ENCODE data around the gene LRBA.

LRBA gene

GRCh38 chr4:150218447-150218846 lies 796.6 kb downstream of the LRBA start:
- Mint-ChIP-seq H3K4me1 (no peaks in the 10 kb centered on the region), H3K9me3 (no peaks in the 10 kb centered on the region), H3K4me3 (no peak overlapping the region), H3K27me3 (no peaks in the 10 kb centered on the region), H3K27ac (no peak overlapping the region)
- no peak for DNase-seq
- no peak for ATAC-seq

- Mint-ChIP-seq H3K27me3 (no peaks in the 10 kb centered on the region), H3K9me3 (no peaks in the 10 kb centered on the region), H3K4me3 (no peak overlapping the region), H3K27ac (no peak overlapping the region), H3K4me1 (no peaks in the 10 kb centered on the region)
- no peak for ATAC-seq
- no peak for DNase-seq
Observed at GRCh38 chr4:150217808-150218207, 797.3 kb downstream of the LRBA start.

- Mint-ChIP-seq H3K27me3 (peaks cover 1% of the 10 kb centered on the region), H3K9me3 (no peaks in the 10 kb centered on the region), H3K4me1 (no peaks in the 10 kb centered on the region), H3K4me3 (no peak overlapping the region), H3K27ac (no peak overlapping the region)
- ATAC-seq (no peak), DNase-seq (no peak)
Observed at GRCh38 chr4:150217192-150217591, 797.9 kb downstream of the LRBA start.

GRCh38 chr4:150216726-150217125 lies 798.4 kb downstream of the LRBA start:
- Mint-ChIP-seq H3K4me3 (no peak overlapping the region), H3K9me3 (no peaks in the 10 kb centered on the region), H3K27me3 (peaks cover 6% of the 10 kb centered on the region), H3K4me1 (no peaks in the 10 kb centered on the region), H3K27ac (no peak overlapping the region)
- ATAC-seq (no peak), DNase-seq (no peak)

GRCh38 chr4:150215601-150216000 lies 799.5 kb downstream of the LRBA start:
- no peak for ATAC-seq
- no peak for DNase-seq
- Mint-ChIP-seq H3K9me3 (no peaks in the 10 kb centered on the region), H3K4me3 (no peak overlapping the region), H3K4me1 (no peaks in the 10 kb centered on the region), H3K27me3 (peaks cover 15% of the 10 kb centered on the region), H3K27ac (no peak overlapping the region)

Measured in stimulated activated naive CD8-positive, alpha-beta T cell treated with anti-CD3 and anti-CD28 coated beads, Interleukin-15, amount 100 ng/mL, for 72 hours (primary cell).